PC-9 (cell line): ENCODE data around the gene CLEC5A.

Experiments
- EZH2 ChIP-seq: fragments of 200-600 bp; sonication (generic); IDR thresholded peaks from 2 replicates; pipeline ENCODE4 v1.8.0; 2017; ENCODE audit warnings: antibody characterized with exemption, low read depth
- TF ChIP-seq, protein P1 (sequence below): fragments of 200-600 bp; sonication (generic); conservative IDR thresholded peaks from 2 replicates; pipeline ENCODE4 v1.6.1; 2017; ENCODE audit warnings: mixed run types, antibody characterized with exemption, mild to moderate bottlenecking, moderate library complexity

GRCh38 chr7:141978351-141978750 is 31.6 kb upstream of the CLEC5A start:
- TF ChIP-seq, protein P1, sequence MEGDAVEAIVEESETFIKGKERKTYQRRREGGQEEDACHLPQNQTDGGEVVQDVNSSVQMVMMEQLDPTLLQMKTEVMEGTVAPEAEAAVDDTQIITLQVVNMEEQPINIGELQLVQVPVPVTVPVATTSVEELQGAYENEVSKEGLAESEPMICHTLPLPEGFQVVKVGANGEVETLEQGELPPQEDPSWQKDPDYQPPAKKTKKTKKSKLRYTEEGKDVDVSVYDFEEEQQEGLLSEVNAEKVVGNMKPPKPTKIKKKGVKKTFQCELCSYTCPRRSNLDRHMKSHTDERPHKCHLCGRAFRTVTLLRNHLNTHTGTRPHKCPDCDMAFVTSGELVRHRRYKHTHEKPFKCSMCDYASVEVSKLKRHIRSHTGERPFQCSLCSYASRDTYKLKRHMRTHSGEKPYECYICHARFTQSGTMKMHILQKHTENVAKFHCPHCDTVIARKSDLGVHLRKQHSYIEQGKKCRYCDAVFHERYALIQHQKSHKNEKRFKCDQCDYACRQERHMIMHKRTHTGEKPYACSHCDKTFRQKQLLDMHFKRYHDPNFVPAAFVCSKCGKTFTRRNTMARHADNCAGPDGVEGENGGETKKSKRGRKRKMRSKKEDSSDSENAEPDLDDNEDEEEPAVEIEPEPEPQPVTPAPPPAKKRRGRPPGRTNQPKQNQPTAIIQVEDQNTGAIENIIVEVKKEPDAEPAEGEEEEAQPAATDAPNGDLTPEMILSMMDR: no peak
- no peak for TF ChIP-seq EZH2
